Smooth muscle cell (in vitro differentiated cells): ENCODE data around the gene HHIPL2. TPM values are rescaled to one million over a fixed set of nuclear protein-coding genes. Genes with fewer than 3 reads are reported as not detected.

Source experiments
- DNase-seq: peaks from one replicate; lab custom pipeline; 2025; ENCODE audit not compliant: unreplicated experiment; lab: John Stamatoyannopoulos, UW
- H2AFZ ChIP-seq: fragments of 200-600 bp; sonication (generic); 2 replicates; pipeline ENCODE4 v1.6.0; 2016; ENCODE audit warnings: antibody characterized with exemption, low read depth, mild to moderate bottlenecking
- H3F3A ChIP-seq: fragments of 200-600 bp; sonication (generic); 2 replicates; pipeline ENCODE4 v1.6.0; 2017; ENCODE audit warnings: antibody characterized with exemption, low read depth
- H3K27ac ChIP-seq: fragments of 200-600 bp; sonication (generic); 2 replicates; pipeline ENCODE4 v1.5.1; 2016; ENCODE audit warnings: low read depth, mild to moderate bottlenecking
- H3K27me3 ChIP-seq: fragments of 200-600 bp; sonication (generic); 2 replicates; pipeline ENCODE4 v1.6.1; 2016; ENCODE audit warnings: low read depth, mild to moderate bottlenecking
- H3K36me3 ChIP-seq: fragments of 200-600 bp; sonication (generic); 2 replicates; pipeline ENCODE4 v1.5.1; 2016; ENCODE audit warnings: low read depth
- H3K4me1 ChIP-seq: fragments of 200-600 bp; sonication (generic); 2 replicates; pipeline ENCODE4 v1.5.1; 2016; ENCODE audit warnings: low read depth
- H3K4me2 ChIP-seq: fragments of 200-600 bp; sonication (generic); 2 replicates; pipeline ENCODE4 v1.6.0; 2016; ENCODE audit warnings: mild to moderate bottlenecking
- H3K4me3 ChIP-seq: fragments of 200-600 bp; sonication (generic); 2 replicates; pipeline ENCODE4 v1.5.1; 2016; ENCODE audit warnings: mild to moderate bottlenecking
- H3K79me2 ChIP-seq: fragments of 200-600 bp; sonication (generic); 2 replicates; pipeline ENCODE4 v1.6.0; 2016; ENCODE audit warnings: low read depth, mild to moderate bottlenecking
- H3K9ac ChIP-seq: fragments of 200-600 bp; sonication (generic); 2 replicates; pipeline ENCODE4 v1.6.0; 2016; ENCODE audit warnings: low read depth
- H3K9me3 ChIP-seq: fragments of 200-600 bp; sonication (generic); replicated peaks from 2 replicates; pipeline ENCODE4 v1.5.1; 2016; ENCODE audit warnings: low read depth
- H4K20me1 ChIP-seq: fragments of 200-600 bp; sonication (generic); 2 replicates; pipeline ENCODE4 v1.6.0; 2016; ENCODE audit warnings: low read depth
- CTCF ChIP-seq: fragments of 200-600 bp; sonication (generic); IDR thresholded peaks from 2 replicates; pipeline ENCODE4 v1.5.1; 2017; ENCODE audit warnings: borderline replicate concordance, mild to moderate bottlenecking, antibody characterized with exemption; ENCODE audit not compliant: insufficient read depth, poor library complexity, severe bottlenecking
- WGBS: methylation state at CpG from one replicate; pipeline ENCODE4 v1.1.7; 2016; ENCODE audit warnings: low lambda C conversion rate; 5-methylcytosine and 5-hydroxymethylcytosine counted together
- polyA plus RNA-seq: library from polyadenylated mRNA; unstranded; fragments of >200 nt; fragmentation: Nextera tagmentation; extraction: Ambion mirVana; gene quantifications from 2 replicates; pipeline ENCODE4 v1.2.1, GENCODE V29; 2016
- total RNA-seq: library from RNA; depleted of rRNA; stranded (reverse); fragments of >200 nt; gene quantifications from 2 replicates; pipeline ENCODE4 v1.2.3, GENCODE V29; 2014

The HHIPL2 gene
- total and polyA plus RNA-seq, 2 experiments from 2014 or later, result 1.1 TPM; not detected in 1

GRCh38 chr1:222583079-222583478 lies 35.2 kb upstream of the HHIPL2 start:
- no peak for DNase-seq
- no peak for TF ChIP-seq CTCF
- Histone ChIP-seq H3K27ac (peak overlapping the region; percentile 66), H3K27me3 (no peaks in the 10 kb centered on the region), H3K9ac (no peak overlapping the region), H3K36me3 (peaks cover 13% of the 10 kb centered on the region), H3K4me3 (no peak overlapping the region), H3K9me3 (no peaks in the 10 kb centered on the region), H3K79me2 (peaks cover 5% of the 10 kb centered on the region), H3K4me1 (no peaks in the 10 kb centered on the region), H2AFZ (no peak overlapping the region), H3F3A (no peaks in the 10 kb centered on the region), H4K20me1 (peaks cover 3% of the 10 kb centered on the region), H3K4me2 (no peak overlapping the region)
- WGBS, result 99% methylated on average over 5 of the region's 5 CpGs

- no peaks in the 10 kb centered on the region for H3K27me3 ChIP-seq
- no peak overlapping the region for H2AFZ ChIP-seq
- peaks cover 5% of the 10 kb centered on the region for H3K79me2 ChIP-seq
- DNase-seq, result no peak
- H3K27ac ChIP-seq, result peak overlapping the region; percentile 66
- no peak for TF ChIP-seq CTCF
- H3K4me2 ChIP-seq, result no peak overlapping the region
- H3K9ac ChIP-seq, result no peak overlapping the region
- H3K4me1 ChIP-seq, result no peaks in the 10 kb centered on the region
- no peaks in the 10 kb centered on the region for H3K9me3 ChIP-seq
- H4K20me1 ChIP-seq, result peaks cover 3% of the 10 kb centered on the region
- WGBS, result 91% methylated on average over 4 of the region's 4 CpGs
- H3K36me3 ChIP-seq, result peaks cover 13% of the 10 kb centered on the region
- no peak overlapping the region for H3K4me3 ChIP-seq
- H3F3A ChIP-seq, result no peaks in the 10 kb centered on the region
Measured at GRCh38 chr1:222582099-222582774, 34.3 kb upstream of the HHIPL2 start.

- H3K79me2 ChIP-seq, result no peaks in the 10 kb centered on the region
- H3K4me3 ChIP-seq, result no peak overlapping the region
- H3K9ac ChIP-seq, result no peak overlapping the region
- no peak overlapping the region for H2AFZ ChIP-seq
- no peaks in the 10 kb centered on the region for H3K27me3 ChIP-seq
- 98% methylated on average over 3 of the region's 3 CpGs for WGBS
- H3K9me3 ChIP-seq, result no peaks in the 10 kb centered on the region
- no peak overlapping the region for H3K27ac ChIP-seq
- no peak overlapping the region for H3K4me2 ChIP-seq
- peaks cover 8% of the 10 kb centered on the region for H4K20me1 ChIP-seq
- H3K36me3 ChIP-seq, result peaks cover 13% of the 10 kb centered on the region
- no peaks in the 10 kb centered on the region for H3F3A ChIP-seq
- H3K4me1 ChIP-seq, result no peaks in the 10 kb centered on the region
- TF ChIP-seq CTCF, result no peak
- DNase-seq, result no peak
Measured at GRCh38 chr1:222579316-222579715, 31.4 kb upstream of the HHIPL2 start.

- no peaks in the 10 kb centered on the region for H3F3A ChIP-seq
- H4K20me1 ChIP-seq, result no peaks in the 10 kb centered on the region
- no peak overlapping the region for H2AFZ ChIP-seq
- no peaks in the 10 kb centered on the region for H3K27me3 ChIP-seq
- no peak overlapping the region for H3K9ac ChIP-seq
- peaks cover 23% of the 10 kb centered on the region for H3K36me3 ChIP-seq
- no peak overlapping the region for H3K4me3 ChIP-seq
- no peak for TF ChIP-seq CTCF
- H3K27ac ChIP-seq, result no peak overlapping the region
- no peak for DNase-seq
- H3K4me1 ChIP-seq, result no peaks in the 10 kb centered on the region
- no peak overlapping the region for H3K4me2 ChIP-seq
- 96% methylated on average over 1 of the region's 1 CpG for WGBS
- peaks cover 11% of the 10 kb centered on the region for H3K9me3 ChIP-seq
- no peaks in the 10 kb centered on the region for H3K79me2 ChIP-seq
Measured at GRCh38 chr1:222570837-222571236, 22.9 kb upstream of the HHIPL2 start.
